PC-3 (cell line): ENCODE data around the gene TXNDC12. TPM values are rescaled to one million over a fixed set of nuclear protein-coding genes. Genes with fewer than 3 reads are reported as not detected.
A peak's percentile ranks its signal among the peaks of the same experiment; 100 is the strongest.

Experiments used
- ATAC-seq: fragments of 200-7000 bp; cut with Tn5 transposase; 2 replicates; pipeline ENCODE4 v1.9.1; 2020; ENCODE audit warnings: mild to moderate bottlenecking, moderate library complexity
- BruUV-seq: library from RNA; stranded (reverse); fragments of 400-500 nt; replicated peaks from 2 replicates; lab custom pipeline; 2021; lab: Mats Ljungman, UMichigan
- CTCF ChIA-PET: fragments of 300-600 bp; sonication (Branson Sonifier 250); formaldehyde crosslinking; loops from one replicate; lab custom pipeline; 2022; ENCODE audit warnings: antibody characterized with exemption; lab: Charles Lee
- POLR2A ChIA-PET: fragments of 300-600 bp; sonication (Branson Sonifier 250); formaldehyde crosslinking; loops from one replicate; lab custom pipeline; 2022; ENCODE audit warnings: antibody characterized with exemption; ENCODE audit not compliant: unreplicated experiment; lab: Charles Lee
- DNase-seq: peaks from one replicate; pipeline ENCODE4 v3.0.0-alpha.2; 2015
- H2AFZ ChIP-seq: fragments of 300-600 bp; sonication (generic); 2 replicates; pipeline ENCODE4 v1.6.0; 2016; ENCODE audit warnings: antibody characterized with exemption, low read length
- H3F3A ChIP-seq: fragments of 300-600 bp; sonication (generic); one replicate; pipeline ENCODE4 v1.6.0; 2017; ENCODE audit warnings: antibody characterized with exemption, low read length, control low read depth, mild to moderate bottlenecking; ENCODE audit not compliant: unreplicated experiment
- H3K27ac ChIP-seq: fragments of 300-600 bp; sonication (generic); 2 replicates; pipeline ENCODE4 v1.5.1; 2016; ENCODE audit warnings: mild to moderate bottlenecking, low read length
- H3K27me3 ChIP-seq: fragments of 300-600 bp; sonication (generic); 2 replicates; pipeline ENCODE4 v1.6.1; 2016; ENCODE audit warnings: low read length, mixed read lengths
- H3K36me3 ChIP-seq: fragments of 300-600 bp; sonication (generic); 2 replicates; pipeline ENCODE4 v1.6.1; 2016; ENCODE audit warnings: low read depth, mixed run types, low read length, mixed read lengths
- H3K4me1 ChIP-seq: fragments of 300-600 bp; sonication (generic); 2 replicates; pipeline ENCODE4 v1.5.1; 2016; ENCODE audit warnings: low read length; ENCODE audit not compliant: insufficient read depth
- H3K4me2 ChIP-seq: fragments of 300-600 bp; sonication (generic); 2 replicates; pipeline ENCODE4 v1.6.0; 2016; ENCODE audit warnings: low read length
- H3K4me3 ChIP-seq: fragments of 300-600 bp; sonication (generic); 2 replicates; pipeline ENCODE4 v1.5.1; 2016; ENCODE audit warnings: mild to moderate bottlenecking, low read length, mixed read lengths
- H3K79me2 ChIP-seq: fragments of 300-600 bp; sonication (generic); 2 replicates; pipeline ENCODE4 v1.6.1; 2017; ENCODE audit warnings: low read length, mixed read lengths
- H3K9ac ChIP-seq: fragments of 300-600 bp; sonication (generic); 2 replicates; pipeline ENCODE4 v1.6.0; 2016; ENCODE audit warnings: mild to moderate bottlenecking, low read length
- H3K9me2 ChIP-seq: fragments of 300-600 bp; sonication (generic); replicated peaks from 2 replicates; pipeline ENCODE4 v1.6.1; 2016; ENCODE audit warnings: mixed run types, low read length, mixed read lengths
- H3K9me3 ChIP-seq: fragments of 300-600 bp; sonication (generic); 2 replicates; pipeline ENCODE4 v1.6.1; 2016; ENCODE audit warnings: low read length, mixed read lengths
- H4K20me1 ChIP-seq: fragments of 300-600 bp; sonication (generic); 2 replicates; pipeline ENCODE4 v1.6.1; 2016; ENCODE audit warnings: low read length, mixed read lengths
- CTCF ChIP-seq: fragments of 300-600 bp; sonication (generic); conservative IDR thresholded peaks from 2 replicates; pipeline ENCODE4 v1.5.1; 2017; ENCODE audit warnings: antibody characterized with exemption, low read depth, mild to moderate bottlenecking, low read length
- EZH2 ChIP-seq: fragments of 300-600 bp; sonication (generic); IDR thresholded peaks from one replicate; pipeline ENCODE4 v1.6.1; 2017; ENCODE audit warnings: antibody characterized with exemption, mild to moderate bottlenecking, low read length; ENCODE audit not compliant: unreplicated experiment
- EZH2phosphoT487 ChIP-seq: fragments of 300-600 bp; sonication (generic); IDR thresholded peaks from 2 replicates; pipeline ENCODE4 v1.6.1; 2018; ENCODE audit warnings: mild to moderate bottlenecking, antibody characterized with exemption, low read length, borderline replicate concordance
- intact Hi-C: fragments of 100-400 bp; cut with micrococcal nuclease; formaldehyde crosslinking; loops from 2 replicates; pipeline ENCODE4 v1.9.0; 2023
- total RNA-seq: library from RNA; depleted of rRNA; stranded (reverse); fragments of >200 nt; gene quantifications from 2 replicates; pipeline ENCODE4 v1.2.3, GENCODE V29; 2014

TXNDC12 gene
- total RNA-seq, 1 experiment from 2014 or later = 36.8 TPM

GRCh38 chr1:52059888-52060287, 4.9 kb upstream of the TXNDC12 start:
- ATAC-seq = no peak
- CTCF ChIA-PET = interaction anchor here (0.5 kb wide), 1 partner anchor 627 kb away, joined by 4 read pairs; no protein-coding TSS in a partner anchor
- H3F3A ChIP-seq = no peaks in the 10 kb centered on the region
- peaks cover 25% of the 10 kb centered on the region for H3K4me1 ChIP-seq
- no peak for TF ChIP-seq EZH2phosphoT487
- H4K20me1 ChIP-seq = peaks cover 26% of the 10 kb centered on the region; the same call in 1 of the 2 replicates
- no peak overlapping the region for H3K9ac ChIP-seq
- H3K79me2 ChIP-seq = peaks cover 69% of the 10 kb centered on the region
- H2AFZ ChIP-seq = no peak overlapping the region
- no TSS peak for BruUV-seq
- peaks cover 37% of the 10 kb centered on the region for H3K36me3 ChIP-seq
- H3K27ac ChIP-seq = no peak overlapping the region
- H3K9me2 ChIP-seq = no peaks in the 10 kb centered on the region
- H3K9me3 ChIP-seq = no peaks in the 10 kb centered on the region
- intact Hi-C loops = loop anchor here (5.0 to 10.0 kb wide), 2 partner anchors 307 to 1115 kb away; partner anchors contain the start of gene CC2D1B
- H3K27me3 ChIP-seq = no peaks in the 10 kb centered on the region
- peak overlapping the region; percentile 31; the same call in 1 of the 2 replicates for H3K4me3 ChIP-seq
- peak overlapping the region; percentile 59 for H3K4me2 ChIP-seq
- DNase-seq = no peak
- POLR2A ChIA-PET = no interaction called here

GRCh38 chr1:52059321-52059720, 4.3 kb upstream of the TXNDC12 start:
- Histone ChIP-seq H3K27me3 (no peaks in the 10 kb centered on the region), H4K20me1 (peaks cover 26% of the 10 kb centered on the region; the same call in 1 of the 2 replicates), H3K9me3 (no peaks in the 10 kb centered on the region), H3K4me2 (peak overlapping the region; percentile 59), H3K36me3 (peaks cover 31% of the 10 kb centered on the region), H2AFZ (no peak overlapping the region), H3K27ac (no peak overlapping the region), H3K9me2 (no peaks in the 10 kb centered on the region), H3K4me1 (peaks cover 25% of the 10 kb centered on the region), H3K4me3 (peak overlapping the region; percentile 31; the same call in 1 of the 2 replicates), H3K79me2 (peaks cover 74% of the 10 kb centered on the region), H3K9ac (no peak overlapping the region), H3F3A (no peaks in the 10 kb centered on the region)
- peak; percentile 57 for DNase-seq
- TF ChIP-seq CTCF = no peak
- no peak for TF ChIP-seq EZH2phosphoT487
- no peak for TF ChIP-seq EZH2
- POLR2A ChIA-PET = no interaction called here
- intact Hi-C loops = loop anchor here (5.0 to 10.0 kb wide), 2 partner anchors 308 to 1115 kb away; partner anchors contain the start of gene CC2D1B
- ATAC-seq = no peak
- CTCF ChIA-PET = interaction anchor here (0.6 kb wide), 1 partner anchor 10 kb away, joined by 3 read pairs; no protein-coding TSS in a partner anchor
- no TSS peak for BruUV-seq

GRCh38 chr1:52057876-52058415, 3.0 kb upstream of the TXNDC12 start:
- Histone ChIP-seq H3K27ac (no peak overlapping the region), H3K4me3 (peak overlapping the region; percentile 93), H3K36me3 (peaks cover 18% of the 10 kb centered on the region), H3K9me2 (no peaks in the 10 kb centered on the region), H3K9me3 (no peaks in the 10 kb centered on the region), H3K4me1 (peaks cover 33% of the 10 kb centered on the region), H3K4me2 (peak overlapping the region; percentile 99), H3K9ac (no peak overlapping the region), H2AFZ (no peak overlapping the region), H4K20me1 (peaks cover 30% of the 10 kb centered on the region; the same call in 1 of the 2 replicates), H3F3A (no peaks in the 10 kb centered on the region), H3K27me3 (no peaks in the 10 kb centered on the region), H3K79me2 (peaks cover 77% of the 10 kb centered on the region)
- POLR2A ChIA-PET = no interaction called here
- no peak for DNase-seq
- ATAC-seq = no peak
- intact Hi-C loops = loop anchor here (5.0 to 10.0 kb wide), 2 partner anchors 309 to 1117 kb away; partner anchors contain the start of gene CC2D1B
- CTCF ChIA-PET = no interaction called here
- BruUV-seq = no TSS peak
- no peak for TF ChIP-seq EZH2
- TF ChIP-seq EZH2phosphoT487 = no peak
- no peak for TF ChIP-seq CTCF
